Stomach (tissue), 9 donors: Measurements from ENCODE around the gene DENND1B. TPM values are rescaled to one million over a fixed set of nuclear protein-coding genes. Genes with fewer than 3 reads are reported as not detected.
A peak's percentile ranks its signal among the peaks of the same experiment; 100 is the strongest.

Experiments
- DNase-seq, 2 donors: peaks; one replicate each; pipeline versions ENCODE4 v3.0.0 to v3.0.0-alpha.2; 2013 to 2019
- H3K27ac ChIP-seq, 5 donors: fragments of 200-600 bp in 4 of 5; sonication (generic) in 4 of 5; one replicate each; pipeline ENCODE4 v1.5.1; 2013 to 2019; ENCODE audit warnings: mild to moderate bottlenecking in 1 of 5, moderate library complexity in 1 of 5
- H3K27me3 ChIP-seq, 3 donors: fragments of 200-600 bp; sonication (generic); one replicate each; pipeline ENCODE4 v1.5.1; 2017 to 2019; ENCODE audit warnings: mixed run types in 1 of 3
- H3K36me3 ChIP-seq, 4 donors: fragments of 200-600 bp; sonication (generic); 1 replicate in 3 of 4; 2 replicates in 1 of 4; pipeline ENCODE4 v1.5.1; 2016 to 2019
- H3K4me1 ChIP-seq, 4 donors: fragments of 200-600 bp; sonication (generic); one replicate each; pipeline ENCODE4 v1.5.1; 2016 to 2019
- H3K4me3 ChIP-seq, 4 donors: fragments of 200-600 bp; sonication (generic) in 3 of 4; one replicate each; pipeline ENCODE4 v1.5.1; 2016 to 2019; ENCODE audit warnings: mild to moderate bottlenecking in 1 of 4
- H3K9me3 ChIP-seq, 4 donors: fragments of 200-600 bp; sonication (generic); one replicate each; pipeline ENCODE4 v1.5.1; 2016 to 2019
- EP300 ChIP-seq: sonication (generic); formaldehyde crosslinking; IDR thresholded peaks from one replicate; pipeline ENCODE4 v1.6.1; 2017; ENCODE audit warnings: antibody characterized with exemption
- POLR2A ChIP-seq, 4 donors: fragments of 450-650 bp; IDR thresholded peaks; one replicate each; pipeline ENCODE4 v1.6.1; 2016; ENCODE audit warnings: antibody characterized with exemption in 4 of 4, control low read depth in 2 of 4, mild to moderate bottlenecking in 1 of 4, moderate library complexity in 1 of 4
- POLR2AphosphoS5 ChIP-seq, 3 donors: sonication (generic); formaldehyde crosslinking; IDR thresholded peaks; one replicate each; pipeline ENCODE4 v1.6.1; 2016; ENCODE audit warnings: antibody characterized with exemption in 3 of 3
- WGBS, 5 donors: extraction: QIAGEN DNeasy Blood & Tissue Kit in 3 of 5; methylation state at CpG; one replicate each; pipeline versions ENCODE4 v1.1.5 to v1.1.7; 2013 to 2018; 5-methylcytosine and 5-hydroxymethylcytosine counted together
- intact Hi-C: fragments of 100-400 bp; cut with DNase I; formaldehyde crosslinking; loops from one replicate; pipeline ENCODE4 v1.15.1; 2023; ENCODE audit warnings: low total_unique reads
- polyA plus RNA-seq, 3 donors: library from polyadenylated mRNA; stranded (reverse); fragments of 200-250 nt; gene quantifications; one replicate each; pipeline ENCODE4 v1.2.3, GENCODE V29; 2013
- total RNA-seq, 5 donors: library from RNA; depleted of rRNA; stranded (reverse); fragments of >200 nt; gene quantifications; one replicate each; pipeline versions ENCODE4 v1.1.0 to v1.2.3, GENCODE V29; 2014 to 2016
- TF ChIP-seq, protein P1 (sequence below), 7 experiments: fragments of 450-650 bp in 4 of 7; fragments of 200-600 bp in 3 of 7; sonication (generic) in 3 of 7; IDR thresholded peaks; one replicate each; pipeline ENCODE4 v1.5.1; 2016 to 2019; ENCODE audit warnings: antibody characterized with exemption in 7 of 7, control low read depth in 2 of 7, mild to moderate bottlenecking in 1 of 7
- donor health status: healthy with polysubstance abuse.
- donor health status: Bipolar disorder and iron deficiency.
- donor health status: healthy.

DENND1B gene
- total and polyA plus RNA-seq, 8 donors: 2.9 to 435 (median 13.7) TPM

DNA sequence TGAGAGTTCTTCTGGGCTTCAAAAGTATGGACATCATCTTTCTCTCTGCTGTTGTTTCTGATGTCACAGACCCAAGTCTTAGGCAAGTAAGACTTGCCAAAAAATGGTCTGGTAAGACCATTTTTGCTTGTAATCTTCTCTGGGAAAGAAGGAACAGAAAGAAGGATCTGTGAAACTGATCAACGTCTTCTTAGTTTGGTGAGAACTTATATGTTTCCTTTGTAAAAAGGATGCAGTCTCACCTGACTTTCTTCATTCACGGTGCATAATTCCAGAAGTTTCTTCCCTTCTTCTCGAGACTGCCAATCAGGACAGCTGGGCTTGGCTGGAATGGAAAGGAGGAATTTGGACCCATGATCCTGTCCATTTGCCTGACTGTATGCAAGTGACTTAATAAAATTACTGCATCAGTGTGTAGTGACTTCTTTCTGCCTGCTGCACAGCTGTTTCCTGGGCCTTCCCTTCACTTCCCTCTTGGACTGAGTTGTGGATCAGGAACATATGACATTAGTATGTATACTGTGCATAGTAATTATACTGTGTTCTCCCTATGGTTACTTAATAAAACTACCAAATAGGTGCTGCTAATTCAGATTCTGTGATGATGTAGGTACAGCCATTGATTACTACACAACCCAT lies 7.6 kb upstream of the DENND1B start:
- peak overlapping the region in 2 of 5 donors; percentile 47 to 64 for H3K27ac ChIP-seq
- peak in 1 of 2 donors; percentile 12 for DNase-seq
- H3K4me1 ChIP-seq: peaks cover 0 to 20% (median 0%) of the 10 kb centered on the region in 4 donors
- no peaks in the 10 kb centered on the region for H3K27me3 ChIP-seq
- TF ChIP-seq EP300: no peak
- no peak for TF ChIP-seq POLR2AphosphoS5 (IDR thresholded peaks at IDR 0.05)
- TF ChIP-seq, protein P1, sequence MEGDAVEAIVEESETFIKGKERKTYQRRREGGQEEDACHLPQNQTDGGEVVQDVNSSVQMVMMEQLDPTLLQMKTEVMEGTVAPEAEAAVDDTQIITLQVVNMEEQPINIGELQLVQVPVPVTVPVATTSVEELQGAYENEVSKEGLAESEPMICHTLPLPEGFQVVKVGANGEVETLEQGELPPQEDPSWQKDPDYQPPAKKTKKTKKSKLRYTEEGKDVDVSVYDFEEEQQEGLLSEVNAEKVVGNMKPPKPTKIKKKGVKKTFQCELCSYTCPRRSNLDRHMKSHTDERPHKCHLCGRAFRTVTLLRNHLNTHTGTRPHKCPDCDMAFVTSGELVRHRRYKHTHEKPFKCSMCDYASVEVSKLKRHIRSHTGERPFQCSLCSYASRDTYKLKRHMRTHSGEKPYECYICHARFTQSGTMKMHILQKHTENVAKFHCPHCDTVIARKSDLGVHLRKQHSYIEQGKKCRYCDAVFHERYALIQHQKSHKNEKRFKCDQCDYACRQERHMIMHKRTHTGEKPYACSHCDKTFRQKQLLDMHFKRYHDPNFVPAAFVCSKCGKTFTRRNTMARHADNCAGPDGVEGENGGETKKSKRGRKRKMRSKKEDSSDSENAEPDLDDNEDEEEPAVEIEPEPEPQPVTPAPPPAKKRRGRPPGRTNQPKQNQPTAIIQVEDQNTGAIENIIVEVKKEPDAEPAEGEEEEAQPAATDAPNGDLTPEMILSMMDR (IDR thresholded peaks at IDR 0.05): no peak
- TF ChIP-seq POLR2A (IDR thresholded peaks at IDR 0.05): no peak
- H3K36me3 ChIP-seq: no peaks in the 10 kb centered on the region
- WGBS, 5 donors: 60 to 78% (median 69%) methylated on average over 3 of the region's 3 CpGs
- no peaks in the 10 kb centered on the region for H3K9me3 ChIP-seq
- intact Hi-C loops: no loop called here
- no peak overlapping the region for H3K4me3 ChIP-seq

DNA sequence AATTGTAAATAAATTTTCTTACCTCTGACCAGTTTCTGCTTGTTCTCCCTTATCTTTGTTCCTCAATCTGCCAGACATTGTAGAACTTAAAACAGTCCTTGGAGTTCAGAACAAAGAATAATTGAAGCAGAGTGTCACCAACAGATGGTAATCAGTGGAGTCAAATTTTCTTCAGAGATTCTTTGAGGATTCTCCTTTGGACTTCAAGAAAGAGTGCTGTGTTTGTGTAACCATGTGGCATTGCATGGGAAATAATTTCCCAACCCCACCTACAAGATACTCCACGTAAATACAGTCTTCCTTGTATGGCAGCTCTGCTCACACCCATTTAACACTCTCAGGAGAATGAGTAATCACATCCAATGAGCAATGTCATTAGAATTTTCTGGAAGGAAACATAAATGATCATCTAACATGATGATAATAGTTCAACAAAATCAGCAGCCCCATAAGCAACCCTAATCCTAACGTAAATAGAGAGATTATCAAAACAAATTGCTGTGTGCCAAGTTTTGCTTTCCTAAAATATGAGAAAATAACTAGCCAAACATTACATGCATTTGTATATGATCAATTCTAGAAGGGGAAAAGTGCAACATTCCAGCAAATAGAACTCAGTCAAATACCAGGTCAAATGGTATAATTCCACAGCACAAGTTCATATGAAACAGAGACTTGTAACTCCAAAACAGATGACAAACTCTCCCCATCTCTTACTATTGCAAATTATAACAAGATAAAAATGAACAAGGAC lies 6.9 kb upstream of the DENND1B start:
- H3K27me3 ChIP-seq: no peaks in the 10 kb centered on the region
- peaks cover 0 to 20% (median 0%) of the 10 kb centered on the region in 4 donors for H3K4me1 ChIP-seq
- no peak overlapping the region for H3K4me3 ChIP-seq
- 51 to 73% (median 59%) methylated on average over 2 of the region's 2 CpGs for WGBS, 5 donors
- no peaks in the 10 kb centered on the region for H3K9me3 ChIP-seq
- intact Hi-C loops: no loop called here
- TF ChIP-seq POLR2A (IDR thresholded peaks at IDR 0.05) (no peak), EP300 (no peak), POLR2AphosphoS5 (IDR thresholded peaks at IDR 0.05) (peak in 1 of 3 donors; percentile 19)
- TF ChIP-seq, protein P1 (IDR thresholded peaks at IDR 0.05): no peak
- H3K36me3 ChIP-seq: no peaks in the 10 kb centered on the region
- H3K27ac ChIP-seq: peak overlapping the region in 1 of 5 donors; percentile 64
- no peak for DNase-seq

DNA sequence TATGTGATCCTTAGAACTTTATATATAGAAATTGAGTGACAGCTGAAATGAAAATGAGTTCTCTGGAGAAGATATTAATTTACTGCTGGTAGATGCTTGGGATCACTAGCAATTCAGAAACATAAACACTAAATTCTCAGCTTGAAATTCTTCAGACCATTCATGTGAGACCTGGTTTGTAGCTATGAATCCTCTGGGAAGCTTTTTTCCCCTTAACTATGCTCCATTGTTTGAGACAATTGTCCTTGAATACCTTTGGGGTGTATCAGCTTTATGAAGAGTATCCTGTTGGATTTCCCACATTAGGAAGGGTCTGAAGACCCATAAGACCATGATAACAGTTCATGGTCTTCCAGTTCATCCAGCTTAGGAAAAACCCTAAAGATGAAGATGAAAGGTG lies 4.6 kb upstream of the DENND1B start:
- Histone ChIP-seq H3K27me3 (no peaks in the 10 kb centered on the region), H3K4me1 (peaks cover 0 to 32% (median 11%) of the 10 kb centered on the region in 4 donors), H3K9me3 (no peaks in the 10 kb centered on the region), H3K4me3 (no peak overlapping the region), H3K27ac (no peak overlapping the region), H3K36me3 (no peaks in the 10 kb centered on the region)
- TF ChIP-seq EP300: no peak
- TF ChIP-seq POLR2AphosphoS5 (IDR thresholded peaks at IDR 0.05): no peak
- TF ChIP-seq, protein P1 (IDR thresholded peaks at IDR 0.05): no peak
- TF ChIP-seq POLR2A (IDR thresholded peaks at IDR 0.05): no peak
- intact Hi-C loops: no loop called here
- no peak for DNase-seq

DNA sequence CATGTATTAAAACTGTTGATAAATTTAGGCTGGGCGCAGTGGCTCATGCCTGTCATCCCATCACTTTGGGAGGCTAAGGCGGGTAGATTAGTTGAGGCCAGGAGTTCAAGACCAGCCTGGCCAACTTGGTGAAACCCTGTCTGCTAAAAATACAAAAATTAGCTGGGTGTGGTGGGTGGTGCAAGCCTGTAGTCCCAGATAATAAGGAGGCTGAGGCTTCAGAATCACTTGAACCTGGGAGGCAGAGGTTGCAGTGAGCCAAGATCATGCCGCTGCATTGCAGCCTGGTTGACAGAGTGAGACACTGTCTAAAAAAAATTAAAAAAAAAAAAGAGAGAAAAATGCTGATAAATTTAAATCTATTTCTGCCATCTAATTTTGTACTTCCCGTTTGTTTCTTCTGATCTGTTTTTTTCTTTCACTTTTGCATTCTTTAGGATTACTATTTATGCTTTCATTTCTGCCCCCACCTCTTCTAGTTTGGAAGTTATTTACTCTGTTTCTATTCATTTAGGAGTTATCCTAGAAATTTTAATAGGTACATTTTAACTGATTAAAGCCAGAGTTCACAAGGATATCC lies 3.2 kb upstream of the DENND1B start:
- Histone ChIP-seq H3K27me3 (no peaks in the 10 kb centered on the region), H3K9me3 (no peaks in the 10 kb centered on the region), H3K27ac (no peak overlapping the region), H3K4me3 (no peak overlapping the region), H3K36me3 (no peaks in the 10 kb centered on the region), H3K4me1 (peaks cover 0 to 38% (median 17%) of the 10 kb centered on the region in 4 donors)
- WGBS, 5 donors: 68 to 76% (median 73%) methylated on average over 4 of the region's 4 CpGs
- TF ChIP-seq, protein P1 (IDR thresholded peaks at IDR 0.05): no peak
- no peak for TF ChIP-seq POLR2AphosphoS5 (IDR thresholded peaks at IDR 0.05)
- TF ChIP-seq POLR2A (IDR thresholded peaks at IDR 0.05): no peak
- no peak for TF ChIP-seq EP300
- intact Hi-C loops: no loop called here
- DNase-seq: no peak
